NCI-H774 (cell line): ENCODE data around the gene EWSR1.
"Not testable (repeated sequence)": the region's sequence is repeated elsewhere in the genome, so short reads cannot be mapped to it uniquely, and the experiment has no call there.

Experiments
- DNase-seq: peaks from one replicate; lab custom pipeline; 2025; lab: John Stamatoyannopoulos, UW

Gene EWSR1, protein sequence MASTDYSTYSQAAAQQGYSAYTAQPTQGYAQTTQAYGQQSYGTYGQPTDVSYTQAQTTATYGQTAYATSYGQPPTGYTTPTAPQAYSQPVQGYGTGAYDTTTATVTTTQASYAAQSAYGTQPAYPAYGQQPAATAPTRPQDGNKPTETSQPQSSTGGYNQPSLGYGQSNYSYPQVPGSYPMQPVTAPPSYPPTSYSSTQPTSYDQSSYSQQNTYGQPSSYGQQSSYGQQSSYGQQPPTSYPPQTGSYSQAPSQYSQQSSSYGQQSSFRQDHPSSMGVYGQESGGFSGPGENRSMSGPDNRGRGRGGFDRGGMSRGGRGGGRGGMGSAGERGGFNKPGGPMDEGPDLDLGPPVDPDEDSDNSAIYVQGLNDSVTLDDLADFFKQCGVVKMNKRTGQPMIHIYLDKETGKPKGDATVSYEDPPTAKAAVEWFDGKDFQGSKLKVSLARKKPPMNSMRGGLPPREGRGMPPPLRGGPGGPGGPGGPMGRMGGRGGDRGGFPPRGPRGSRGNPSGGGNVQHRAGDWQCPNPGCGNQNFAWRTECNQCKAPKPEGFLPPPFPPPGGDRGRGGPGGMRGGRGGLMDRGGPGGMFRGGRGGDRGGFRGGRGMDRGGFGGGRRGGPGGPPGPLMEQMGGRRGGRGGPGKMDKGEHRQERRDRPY

DNA sequence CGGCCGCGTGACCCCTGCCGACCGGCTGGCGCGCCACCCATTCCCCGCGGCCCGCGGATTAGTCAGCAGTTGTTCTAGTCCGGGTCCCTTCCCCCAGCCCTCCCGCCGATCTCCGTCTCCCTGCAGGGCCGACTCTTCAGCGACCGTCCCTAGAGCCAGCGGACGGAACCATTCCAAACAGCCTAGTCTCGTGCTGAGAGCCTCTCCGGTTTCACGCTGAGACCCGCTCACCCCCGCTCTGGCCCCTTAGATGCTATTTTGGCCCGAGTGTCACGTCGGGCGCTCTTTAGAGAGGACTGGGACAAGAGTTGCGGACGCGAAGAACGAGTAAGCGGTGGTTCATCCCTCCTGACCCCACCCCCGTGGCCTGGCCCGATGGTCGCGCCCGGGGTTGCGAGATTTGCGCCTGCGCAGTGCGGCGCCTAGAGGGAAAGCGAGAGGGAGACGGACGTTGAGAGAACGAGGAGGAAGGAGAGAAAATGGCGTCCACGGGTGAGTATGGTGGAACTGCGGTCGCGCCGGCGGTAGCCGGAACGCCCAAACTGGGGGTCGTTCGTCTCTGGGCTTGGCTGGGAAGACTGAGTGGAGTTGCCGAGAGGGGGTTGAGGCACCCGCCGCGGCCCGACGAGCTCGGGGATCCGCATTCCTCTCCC lies at the start of gene EWSR1, which contains the start of gene RHBDD3:
TSS of gene EWSR1 (plus strand) at position 411 of the 653 bp plus-strand sequence. CDS start at position 480, 69 bp downstream.
TSS of gene RHBDD3 (minus strand) at position 124 of the 653 bp plus-strand sequence. CDS start 2,355 bp downstream, outside the sequence.
- DNase-seq: peak; percentile 80

DNA sequence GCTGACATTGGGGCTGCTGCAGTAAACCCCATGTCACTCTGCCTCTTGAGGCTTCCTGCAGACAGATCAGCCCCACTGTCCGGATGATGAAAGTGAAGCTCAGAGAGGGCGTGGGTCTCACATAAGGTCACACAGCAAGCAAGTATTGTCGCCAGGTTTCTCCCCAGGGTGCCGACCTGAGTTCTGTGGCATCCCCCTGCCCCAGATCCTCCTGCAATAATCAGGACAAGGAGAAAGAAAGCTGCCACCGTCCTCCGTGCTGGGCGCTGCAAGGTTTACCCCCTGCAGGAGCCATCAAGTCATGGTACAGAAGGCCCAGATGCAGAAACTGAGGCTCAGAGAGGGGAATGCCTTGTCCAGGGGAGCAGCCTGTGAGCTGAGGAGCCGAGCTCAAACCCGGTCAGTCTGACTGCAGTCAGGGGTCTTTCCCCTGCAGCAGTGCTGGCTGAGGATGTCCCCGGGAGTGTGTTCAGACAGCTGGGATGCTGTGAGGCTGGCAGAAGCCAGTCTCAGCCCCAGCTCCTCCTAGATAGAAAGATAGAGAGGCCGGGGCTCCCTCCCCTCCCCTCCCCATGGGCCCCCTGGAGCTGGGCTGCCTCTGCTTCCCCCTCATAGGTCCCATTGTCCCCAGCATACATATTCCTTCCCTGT lies 49.2 kb upstream of the EWSR1 start:
- no peak for DNase-seq

DNA sequence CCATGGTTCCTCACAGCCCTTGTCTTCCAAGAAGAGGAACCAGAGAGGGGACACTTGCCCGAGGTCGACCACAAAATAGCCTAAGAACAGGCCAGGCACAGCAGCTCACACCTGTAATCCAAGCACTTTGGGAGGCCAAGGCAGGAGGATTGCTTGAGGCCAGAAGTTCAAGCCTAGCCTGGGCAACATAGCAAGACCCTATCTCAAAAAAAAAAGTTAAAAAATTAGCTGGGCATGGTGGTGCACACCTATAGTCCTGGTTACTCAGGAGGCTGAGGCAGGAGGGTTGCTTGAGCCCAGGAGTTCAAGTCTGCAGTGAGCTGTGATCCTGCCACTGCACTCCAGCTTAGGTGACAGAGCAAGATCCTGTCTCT lies 48.7 kb upstream of the EWSR1 start:
- not testable (repeated sequence) for DNase-seq

DNA sequence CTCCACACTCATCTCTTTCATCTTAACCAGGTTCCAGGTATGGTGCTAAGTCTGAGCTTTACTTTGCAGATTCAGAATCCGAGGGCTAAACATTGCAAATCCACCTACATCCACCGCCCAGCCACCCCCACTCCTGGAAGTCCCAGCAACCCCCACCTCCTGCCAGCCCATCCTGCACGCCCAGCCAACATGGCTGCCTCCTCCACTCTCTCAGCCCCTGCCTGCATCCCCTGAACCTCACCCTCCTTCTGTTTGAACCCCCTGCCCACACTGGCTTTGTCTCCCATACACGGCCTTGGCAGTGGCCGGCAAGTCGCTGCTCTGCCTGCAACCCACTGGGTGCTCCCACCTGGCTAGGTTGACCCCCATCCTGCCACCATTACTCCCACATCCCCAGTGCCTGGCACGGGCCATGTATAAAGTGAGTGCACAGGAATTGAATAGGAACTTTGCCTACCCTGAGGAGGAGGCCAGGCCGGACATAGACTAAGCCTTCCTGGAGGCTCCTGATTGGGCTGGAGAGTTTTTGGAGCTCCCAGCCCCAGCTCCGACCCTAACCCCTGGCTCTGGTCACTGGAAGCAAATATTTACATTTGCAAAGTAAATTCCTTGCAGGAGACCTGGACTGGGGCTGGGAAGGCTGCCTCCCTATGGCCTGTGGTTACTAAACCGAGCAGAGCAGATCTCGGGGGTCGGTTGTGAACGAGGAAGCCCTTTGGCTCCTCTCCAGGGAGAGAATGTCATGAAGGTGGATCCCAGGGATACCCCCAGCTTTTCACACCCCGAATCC lies 48.0 kb upstream of the EWSR1 start:
- no peak for DNase-seq

DNA sequence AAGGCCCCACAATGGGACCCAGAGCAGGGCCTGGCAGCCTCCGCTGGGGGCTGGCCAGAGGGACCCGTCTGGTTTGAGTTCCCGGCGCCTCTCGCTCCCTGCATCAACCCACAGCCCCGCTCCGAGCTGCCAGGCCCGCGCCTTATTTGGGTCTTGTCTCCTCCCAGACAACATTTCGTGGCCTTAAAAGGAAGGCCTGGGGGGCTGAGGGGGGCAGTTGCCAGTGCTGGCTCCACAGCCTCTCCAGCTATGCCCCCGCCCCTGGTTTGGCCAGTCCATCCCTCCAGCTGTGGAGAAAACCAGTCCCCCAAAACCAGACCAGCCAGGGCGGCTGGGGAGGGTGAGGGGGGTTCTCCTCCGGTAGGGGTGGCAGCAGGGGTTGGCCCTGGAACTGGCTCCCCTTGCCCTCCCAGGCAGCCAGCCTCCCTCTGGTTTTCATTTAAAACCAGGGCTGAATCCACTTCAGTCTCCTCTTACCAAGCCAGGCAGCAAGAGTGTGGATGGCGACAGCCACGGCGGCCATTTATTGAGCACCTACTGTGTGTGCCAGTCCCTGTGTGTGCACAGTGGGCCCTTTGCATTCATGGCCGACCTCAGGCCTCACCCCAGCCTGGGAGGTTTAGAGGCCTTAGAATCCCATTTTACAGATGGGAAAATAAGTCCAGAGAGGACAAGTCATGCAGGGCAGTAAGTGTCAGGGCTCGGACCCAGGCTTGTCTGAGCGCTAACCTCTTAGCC lies 43.8 kb upstream of the EWSR1 start:
- no peak for DNase-seq

DNA sequence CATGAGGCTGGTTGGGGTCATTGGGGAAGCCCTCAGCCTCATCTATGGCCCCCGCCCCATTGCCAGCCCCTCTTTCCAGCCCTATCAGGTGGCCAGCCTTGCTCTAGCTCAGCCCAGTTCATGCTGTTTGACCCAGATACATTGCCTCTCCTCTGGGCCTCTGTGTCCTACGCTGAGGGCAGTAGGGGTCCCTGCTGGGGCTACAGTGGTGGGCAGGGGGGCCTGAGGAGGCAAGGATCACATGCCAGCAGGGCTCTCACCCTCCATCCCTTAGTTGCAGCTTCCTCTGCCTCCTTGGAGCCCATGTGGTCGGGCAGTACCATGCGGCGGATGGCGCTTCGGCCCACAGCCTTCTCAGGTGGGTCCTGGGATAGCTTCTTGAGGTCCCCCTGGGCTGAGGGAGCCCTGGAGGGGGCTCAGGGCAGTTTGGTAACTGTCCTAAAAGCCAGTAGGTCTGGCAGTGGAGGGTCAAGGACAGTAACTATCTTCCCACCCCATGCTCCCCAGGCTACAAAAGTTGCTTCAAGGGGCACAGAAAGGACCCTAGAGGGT lies 43.1 kb upstream of the EWSR1 start:
- DNase-seq: no peak

DNA sequence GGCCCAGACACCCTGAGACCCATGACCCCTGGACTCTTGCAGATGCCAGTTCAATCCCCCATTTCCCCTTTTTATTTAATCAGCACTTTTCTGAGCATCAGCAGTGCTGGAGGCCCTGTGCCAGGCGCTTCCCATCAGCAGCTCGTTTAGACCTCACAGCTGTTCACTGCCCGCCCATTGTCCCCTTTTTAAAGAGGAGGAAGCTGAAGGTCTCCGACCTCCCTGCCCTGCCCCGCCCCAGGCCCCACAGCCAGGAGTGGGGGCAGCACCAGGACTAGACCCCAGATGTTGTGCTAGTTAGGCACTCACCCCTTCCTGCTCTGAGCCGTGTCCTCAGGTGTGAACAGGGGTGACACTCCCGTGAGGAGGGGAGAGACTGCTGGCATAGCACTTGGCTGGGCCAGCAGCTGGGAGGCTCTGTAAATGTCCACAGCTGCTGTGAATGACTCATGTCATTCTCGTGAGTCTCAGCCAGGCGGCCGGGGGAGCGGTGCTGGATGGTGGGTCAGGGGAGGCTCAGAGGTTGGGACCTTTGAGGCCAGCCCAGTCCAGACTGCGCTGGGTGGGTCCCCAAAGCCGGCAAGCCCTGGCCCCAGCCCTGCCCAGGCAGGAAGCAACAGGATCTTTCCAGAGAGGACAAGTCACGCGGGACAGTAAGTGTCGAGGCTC lies 42.5 kb upstream of the EWSR1 start:
- DNase-seq: no peak

DNA sequence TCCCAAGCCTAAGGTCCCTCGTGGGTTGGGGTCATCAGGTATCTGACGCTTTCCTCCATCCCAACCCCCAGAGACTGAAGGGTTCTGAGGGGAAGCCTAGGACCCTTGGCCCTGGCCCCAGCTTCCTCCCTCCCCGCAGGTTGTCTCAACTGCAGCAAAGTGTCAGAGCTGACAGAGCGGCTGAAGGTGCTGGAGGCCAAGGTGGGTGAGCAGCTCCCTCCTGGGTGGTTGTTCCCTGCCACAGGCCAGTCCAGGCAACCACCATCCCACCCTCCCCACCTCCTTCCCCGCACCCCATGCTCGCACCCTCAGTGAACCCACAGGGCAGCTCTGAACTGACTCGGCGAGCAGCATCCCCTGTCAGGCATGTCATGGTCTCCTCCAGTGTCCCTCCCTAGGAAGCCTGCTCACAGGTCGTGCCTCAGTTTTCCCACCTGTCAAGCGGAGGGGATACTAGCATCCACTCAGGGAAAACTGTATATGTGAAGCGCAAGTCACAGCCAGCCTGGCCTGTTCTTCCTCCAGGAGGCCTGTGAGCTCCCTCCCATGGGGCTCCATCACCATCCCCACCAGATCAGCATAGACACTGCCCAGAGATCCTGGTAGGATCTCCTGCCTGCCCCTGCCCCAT lies 41.6 kb upstream of the EWSR1 start:
- DNase-seq: no peak

DNA sequence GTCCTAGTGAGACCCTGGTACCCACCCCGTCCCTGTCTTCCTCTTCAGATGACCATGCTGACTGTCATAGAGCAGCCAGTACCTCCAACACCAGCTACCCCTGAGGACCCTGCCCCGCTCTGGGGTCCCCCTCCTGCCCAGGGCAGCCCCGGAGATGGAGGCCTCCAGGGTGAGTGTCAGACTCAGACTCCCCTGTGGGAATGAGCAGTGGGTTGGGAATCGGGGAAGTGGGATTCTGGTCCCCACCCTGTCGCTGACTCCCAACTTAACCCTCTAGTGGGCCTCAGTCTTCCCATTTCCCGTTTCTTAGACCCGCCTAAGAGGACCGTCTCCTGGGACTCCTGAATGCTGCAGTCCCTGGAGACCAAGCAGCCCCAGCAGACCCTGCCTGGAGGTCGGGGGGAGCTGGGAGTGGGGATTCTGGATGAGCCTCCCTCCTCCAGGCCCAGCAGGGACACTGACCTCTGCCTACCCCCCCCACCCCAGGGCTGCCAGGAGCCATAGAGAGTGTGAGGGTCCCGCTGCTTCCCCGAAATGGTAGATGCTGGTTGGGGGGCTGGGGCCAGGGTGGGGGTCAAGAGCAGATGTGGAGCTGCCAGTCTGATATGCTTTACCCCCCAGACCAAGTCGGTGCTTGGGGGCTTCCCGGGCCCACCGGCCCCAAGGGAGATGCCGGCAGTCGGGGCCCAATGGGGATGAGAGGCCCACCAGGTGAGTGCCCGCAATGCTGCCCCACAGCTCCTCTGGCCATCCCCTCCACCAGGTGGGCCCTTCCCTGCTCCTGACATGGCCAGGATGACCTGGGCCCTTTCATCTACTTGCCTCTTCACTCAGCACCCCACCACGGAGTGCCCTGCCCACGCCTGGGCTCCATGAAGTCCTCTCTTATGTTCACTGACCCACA lies 36.8 kb upstream of the EWSR1 start:
- DNase-seq: no peak

DNA sequence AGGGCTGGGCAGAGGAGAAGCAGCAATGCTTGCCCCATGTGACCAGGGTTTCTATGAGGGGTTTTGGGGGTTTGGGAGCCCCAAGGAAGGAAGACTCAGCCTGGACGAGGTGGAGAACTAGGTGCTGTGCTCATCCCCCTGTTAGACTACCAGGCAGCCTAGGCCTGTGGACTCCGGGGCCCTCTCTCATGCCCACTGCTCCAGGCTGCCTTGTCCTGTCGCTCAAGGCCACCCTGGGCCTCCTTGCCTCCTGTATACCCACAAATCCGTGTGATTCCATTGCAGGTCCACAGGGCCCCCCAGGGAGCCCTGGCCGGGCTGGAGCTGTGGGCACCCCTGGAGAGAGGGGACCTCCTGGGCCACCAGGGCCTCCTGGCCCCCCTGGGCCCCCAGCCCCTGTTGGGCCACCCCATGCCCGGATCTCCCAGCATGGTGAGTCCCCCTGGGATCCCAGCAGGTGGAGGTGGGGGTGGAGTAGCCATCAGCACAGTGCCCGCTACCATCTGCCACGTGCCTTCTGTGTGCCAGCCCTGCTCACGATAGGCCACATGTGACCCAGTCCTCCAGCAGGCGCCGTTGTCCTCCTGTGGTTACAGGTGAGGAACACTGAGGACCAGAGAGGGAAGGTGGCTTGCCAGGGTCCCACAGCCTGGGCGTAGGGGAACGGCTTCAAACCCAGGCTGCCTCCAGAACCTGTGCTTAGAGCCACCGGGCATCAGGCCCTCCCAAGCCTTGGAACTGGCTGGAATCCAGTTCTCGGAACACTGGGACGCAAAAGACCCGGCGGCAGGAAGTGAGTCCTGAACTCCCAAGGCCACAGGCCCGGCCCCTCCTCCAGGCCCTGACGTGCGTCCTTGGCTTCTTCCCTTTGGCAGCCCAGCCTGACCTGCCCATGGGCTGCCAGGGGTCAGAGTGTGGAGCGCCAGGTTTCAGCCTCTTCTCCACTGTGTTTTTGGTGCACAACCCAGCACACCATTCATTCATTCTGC lies 35.8 kb upstream of the EWSR1 start:
- no peak for DNase-seq

DNA sequence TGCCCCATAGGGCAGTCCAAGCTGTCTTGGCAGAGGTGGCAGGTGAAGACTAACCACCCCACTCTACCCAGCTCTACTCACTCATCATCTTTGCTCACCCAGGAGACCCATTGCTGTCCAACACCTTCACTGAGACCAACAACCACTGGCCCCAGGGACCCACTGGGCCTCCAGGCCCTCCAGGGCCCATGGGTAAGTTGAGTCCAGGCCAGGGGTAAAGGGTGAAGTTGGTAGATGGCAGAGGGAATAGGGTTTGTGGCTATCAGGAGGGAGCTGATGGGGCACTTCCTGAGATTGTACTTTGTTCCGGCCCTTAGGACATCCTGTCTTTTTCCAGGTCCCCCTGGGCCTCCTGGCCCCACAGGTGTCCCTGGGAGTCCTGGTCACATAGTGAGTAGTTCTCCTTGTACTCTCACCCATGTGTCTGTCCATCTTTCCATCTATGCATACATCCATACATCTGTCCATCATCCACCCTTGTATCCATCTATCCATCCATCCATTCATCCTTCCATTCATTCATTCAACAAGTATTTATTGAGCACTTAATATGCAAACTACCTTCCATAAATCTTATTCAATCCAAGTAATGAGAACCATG lies 34.7 kb upstream of the EWSR1 start:
- DNase-seq: no peak

DNA sequence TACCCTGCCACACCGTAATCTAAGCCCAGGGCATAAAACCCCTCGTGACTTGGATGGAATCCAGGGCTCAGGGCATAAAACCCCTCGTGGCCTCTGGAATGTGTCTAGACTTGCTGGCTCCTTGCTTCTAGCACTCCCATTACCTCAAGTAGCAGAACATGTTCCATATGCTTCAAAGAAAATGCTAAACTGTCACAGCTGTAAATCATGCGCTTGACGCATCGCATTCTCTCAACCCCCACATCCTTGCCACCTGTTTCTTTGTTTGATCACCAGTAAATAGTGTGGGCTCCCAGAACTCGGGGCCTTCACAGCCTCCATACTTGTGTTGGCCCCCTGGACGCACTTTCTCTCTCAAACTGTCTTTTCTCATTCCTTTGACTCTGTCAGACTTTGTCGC lies 27.6 kb upstream of the EWSR1 start:
- not testable (repeated sequence) for DNase-seq

DNA sequence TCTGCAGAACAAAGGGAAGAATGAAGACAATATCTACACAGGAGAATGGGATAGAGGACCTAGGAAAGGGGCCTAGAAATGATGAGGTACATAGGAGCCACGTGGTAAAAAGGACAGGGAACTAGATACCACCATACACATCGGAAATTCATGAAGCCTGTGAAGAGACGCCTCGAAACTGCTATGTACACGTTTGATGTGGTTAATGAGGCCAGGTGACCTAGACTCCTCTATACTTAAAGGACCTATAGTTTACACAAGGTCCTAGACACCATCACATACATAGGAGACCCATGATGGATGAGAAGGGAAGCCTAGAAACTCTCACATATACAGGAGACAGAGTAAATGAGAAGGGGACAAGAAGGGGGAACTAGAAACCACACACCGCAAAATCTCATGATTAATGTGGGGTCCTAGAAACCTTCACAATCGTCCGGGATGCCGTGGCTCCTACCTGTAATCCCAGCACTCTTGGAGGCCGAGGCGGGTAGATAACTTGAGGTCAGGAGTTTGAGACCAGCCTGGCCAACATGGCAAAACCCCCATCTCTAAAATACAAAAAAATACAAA lies 24.1 kb upstream of the EWSR1 start:
- no peak for DNase-seq

DNA sequence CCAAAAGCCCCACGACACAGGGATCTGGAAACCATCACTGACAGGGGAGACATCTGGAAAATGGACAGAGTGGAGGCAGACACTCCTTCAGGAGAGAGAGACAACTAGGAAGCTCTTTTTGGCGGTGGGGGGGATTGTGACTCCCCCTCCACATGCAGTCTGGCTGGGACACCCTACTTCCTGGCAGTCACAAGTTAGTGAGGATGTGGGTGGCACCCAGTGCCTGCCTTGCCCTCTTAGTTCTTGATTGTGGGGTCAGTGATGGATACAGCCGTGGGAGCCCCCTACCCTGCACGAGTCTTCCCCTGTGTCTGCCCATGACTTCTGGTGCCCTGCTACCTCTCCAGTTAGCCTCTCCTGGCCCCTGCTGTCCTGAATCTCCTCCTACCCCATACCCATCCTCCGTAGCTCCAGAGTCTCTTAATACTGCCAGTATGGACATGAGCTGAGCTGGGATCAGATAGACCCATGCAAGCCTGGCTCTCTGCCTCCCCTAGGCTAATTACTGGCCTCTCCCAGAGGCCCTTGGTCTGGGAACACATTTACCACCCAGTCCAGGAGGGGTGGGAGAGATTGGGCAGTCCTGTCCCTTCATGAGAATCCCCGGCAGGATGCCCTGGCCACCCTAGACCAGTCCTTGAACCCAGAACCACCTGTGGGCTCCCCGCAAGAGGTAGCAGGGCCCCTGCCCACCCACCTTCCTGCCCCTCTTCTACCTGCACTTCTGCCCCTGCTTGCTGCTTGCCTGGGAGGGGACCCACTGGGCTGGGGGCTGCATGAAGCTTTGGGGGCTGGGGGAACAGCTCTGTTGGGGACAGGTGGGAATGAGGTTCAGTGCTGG lies 23.1 kb upstream of the EWSR1 start:
- no peak for DNase-seq

DNA sequence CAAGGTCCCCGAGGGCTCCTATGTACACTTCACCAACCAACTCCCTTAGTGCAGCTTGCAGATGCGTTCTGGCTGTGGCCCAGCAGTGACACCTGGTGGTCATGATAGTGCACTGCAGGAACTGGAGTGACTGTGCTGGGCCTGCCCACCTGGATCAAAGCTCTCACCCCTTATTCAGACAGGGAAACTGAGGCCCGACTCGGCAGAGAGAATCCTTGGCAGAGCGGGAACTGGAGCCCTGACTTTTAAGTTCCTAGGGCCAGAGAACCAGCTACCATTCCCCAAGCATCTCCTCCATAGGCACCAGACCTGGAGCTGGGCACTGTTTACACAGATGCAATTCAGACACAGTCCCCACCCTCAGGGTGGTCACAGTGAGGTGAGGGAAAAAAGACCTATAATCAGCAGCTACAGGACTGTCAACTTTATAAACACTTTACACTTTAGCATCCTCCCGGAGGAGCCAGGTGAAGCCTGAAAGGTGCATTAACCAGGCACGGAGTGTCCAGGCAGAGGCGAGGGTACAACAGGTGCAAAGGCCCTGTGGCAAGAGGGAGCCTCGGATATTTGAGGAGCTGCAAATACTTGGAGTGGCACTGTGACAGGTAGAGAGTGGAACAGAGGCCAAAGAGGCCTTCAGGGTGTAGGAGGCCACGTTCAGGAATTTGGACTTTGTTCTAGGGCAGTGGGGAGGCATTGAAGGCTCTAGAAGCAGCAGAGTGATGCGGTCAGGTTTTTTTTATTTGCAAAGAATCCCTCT lies 22.3 kb upstream of the EWSR1 start:
- peak; percentile 11 for DNase-seq
